SK-N-SH treated with all-trans-retinoic acid at 6 μM for 48 hours (cell line): ENCODE data around the gene GFRA1.

Experiments
- ATAC-seq: fragments of 200-7000 bp; cut with Tn5 transposase; 3 replicates; pipeline ENCODE4 v1.9.1; 2020; ENCODE audit warnings: mild to moderate bottlenecking, moderate library complexity
- ARNTL ChIP-seq: fragments of 450-650 bp; formaldehyde crosslinking; IDR thresholded peaks from 2 replicates; pipeline ENCODE4 v1.5.0; 2020; ENCODE audit warnings: low read depth, mild to moderate bottlenecking, moderate library complexity, borderline replicate concordance
- CREB5 ChIP-seq: fragments of 250-450 bp; sonication (Bioruptor Pico); IDR thresholded peaks from 2 replicates; pipeline ENCODE4 v1.5.1; 2020; ENCODE audit warnings: low read depth, mild to moderate bottlenecking, moderate library complexity
- CSDC2 ChIP-seq: fragments of 250-450 bp; sonication (Bioruptor Pico); IDR thresholded peaks from 2 replicates; pipeline ENCODE4 v1.5.0; 2020; ENCODE audit warnings: mild to moderate bottlenecking, moderate library complexity
- CSRNP3 ChIP-seq: fragments of 250-450 bp; sonication (Bioruptor Pico); IDR thresholded peaks from 2 replicates; pipeline ENCODE4 v1.5.1; 2021; ENCODE audit warnings: mild to moderate bottlenecking, moderate library complexity
- ESRRG ChIP-seq: fragments of 250-450 bp; sonication (Bioruptor Pico); IDR thresholded peaks from 2 replicates; pipeline ENCODE4 v1.6.1; 2021; ENCODE audit warnings: mild to moderate bottlenecking
- GLIS3 ChIP-seq: fragments of 250-450 bp; sonication (Bioruptor Pico); IDR thresholded peaks from 2 replicates; pipeline ENCODE4 v1.5.0; 2020; ENCODE audit warnings: mild to moderate bottlenecking, moderate library complexity
- ISL1 ChIP-seq: fragments of 250-450 bp; sonication (Bioruptor Pico); IDR thresholded peaks from 2 replicates; pipeline ENCODE4 v2.1.2; 2022; ENCODE audit warnings: mild to moderate bottlenecking, moderate library complexity
- POU6F1 ChIP-seq: fragments of 250-450 bp; sonication (Bioruptor Pico); IDR thresholded peaks from 2 replicates; pipeline ENCODE4 v1.8.0; 2021; ENCODE audit warnings: low read depth, mild to moderate bottlenecking, moderate library complexity, borderline replicate concordance
- PPARA ChIP-seq: fragments of 250-450 bp; sonication (Bioruptor Pico); IDR thresholded peaks from 2 replicates; pipeline ENCODE4 v1.5.0; 2020; ENCODE audit warnings: mild to moderate bottlenecking, borderline replicate concordance
- RARB ChIP-seq: fragments of 250-450 bp; sonication (Bioruptor Pico); IDR thresholded peaks from 2 replicates; pipeline ENCODE4 v1.8.0; 2021; ENCODE audit warnings: mild to moderate bottlenecking, moderate library complexity
- SNAI2 ChIP-seq: fragments of 250-450 bp; sonication (Bioruptor Pico); IDR thresholded peaks from 2 replicates; pipeline ENCODE4 v1.5.0; 2020; ENCODE audit warnings: mild to moderate bottlenecking, moderate library complexity
- TCF4 ChIP-seq: fragments of 250-450 bp; sonication (Bioruptor Pico); IDR thresholded peaks from 2 replicates; pipeline ENCODE4 v1.8.0; 2021; ENCODE audit warnings: mild to moderate bottlenecking, moderate library complexity, borderline replicate concordance
- TSHZ2 ChIP-seq: fragments of 250-450 bp; sonication (Bioruptor Pico); IDR thresholded peaks from 2 replicates; pipeline ENCODE4 v1.5.0; 2020; ENCODE audit warnings: mild to moderate bottlenecking, moderate library complexity
- ZC3H10 ChIP-seq: fragments of 250-450 bp; sonication (Bioruptor Pico); IDR thresholded peaks from 2 replicates; pipeline ENCODE4 v1.5.1; 2021; ENCODE audit warnings: mild to moderate bottlenecking, moderate library complexity
- ZFP30 ChIP-seq: fragments of 450-650 bp; formaldehyde crosslinking; IDR thresholded peaks from 2 replicates; pipeline ENCODE4 v1.5.0; 2022; ENCODE audit warnings: mild to moderate bottlenecking, moderate library complexity
- ZNF70 ChIP-seq: fragments of 450-650 bp; formaldehyde crosslinking; IDR thresholded peaks from 2 replicates; pipeline ENCODE4 v1.5.0; 2020; ENCODE audit warnings: mild to moderate bottlenecking, moderate library complexity
- ZNF8 ChIP-seq: fragments of 450-650 bp; formaldehyde crosslinking; IDR thresholded peaks from 2 replicates; pipeline ENCODE4 v1.5.0; 2020; ENCODE audit warnings: mild to moderate bottlenecking, moderate library complexity

GFRA1 gene

GRCh38 chr10:116207690-116208089, 65.3 kb downstream of the GFRA1 start:
- no peak for ATAC-seq
- TF ChIP-seq ESRRG (CRISPR knock-in tag) (no peak), CSRNP3 (no peak), TCF4 (CRISPR knock-in tag) (no peak), TSHZ2 (CRISPR knock-in tag) (no peak), ISL1 (CRISPR knock-in tag) (no peak), ARNTL (CRISPR knock-in tag) (no peak), RARB (no peak), PPARA (CRISPR knock-in tag) (no peak), GLIS3 (CRISPR knock-in tag) (no peak), SNAI2 (CRISPR knock-in tag) (no peak), CSDC2 (CRISPR knock-in tag) (no peak), ZNF8 (CRISPR knock-in tag) (no peak), POU6F1 (no peak), ZNF70 (CRISPR knock-in tag) (no peak), ZC3H10 (CRISPR knock-in tag) (no peak), CREB5 (CRISPR knock-in tag) (no peak), ZFP30 (CRISPR knock-in tag) (no peak)

GRCh38 chr10:116203661-116204060, 69.3 kb downstream of the GFRA1 start:
- TF ChIP-seq SNAI2 (CRISPR knock-in tag): no peak
- TF ChIP-seq POU6F1: no peak
- no peak for TF ChIP-seq CSDC2 (CRISPR knock-in tag)
- ATAC-seq: no peak

- TF ChIP-seq RARB: no peak
- TF ChIP-seq SNAI2 (CRISPR knock-in tag): no peak
- TF ChIP-seq ZNF70 (CRISPR knock-in tag): no peak
- no peak for TF ChIP-seq GLIS3 (CRISPR knock-in tag)
- TF ChIP-seq TCF4 (CRISPR knock-in tag): no peak
- TF ChIP-seq ARNTL (CRISPR knock-in tag): no peak
- TF ChIP-seq ZC3H10 (CRISPR knock-in tag): no peak
- no peak for TF ChIP-seq CSDC2 (CRISPR knock-in tag)
Observed at GRCh38 chr10:116201670-116202430, 71.2 kb downstream of the GFRA1 start.

GRCh38 chr10:116201011-116201410, 72.0 kb downstream of the GFRA1 start:
- no peak for TF ChIP-seq TCF4 (CRISPR knock-in tag)
- TF ChIP-seq ESRRG (CRISPR knock-in tag): no peak
- TF ChIP-seq CSRNP3: no peak
- TF ChIP-seq, all 23 proteins: peak for 0
- ATAC-seq: no peak

More at GRCh38 chr10:116201670-116202430, 71.2 kb downstream of the GFRA1 start:
- ATAC-seq: no peak
